Measurements from ENCODE around the gene TACR1. TPM values are rescaled to one million over a fixed set of nuclear protein-coding genes. Genes with fewer than 3 reads are reported as not detected.
"Not testable (repeated sequence)": the region's sequence is repeated elsewhere in the genome, so short reads cannot be mapped to it uniquely, and the experiment has no call there.

Gene TACR1
- polyA plus RNA-seq, 1 donor from 2014 or later = 0.78 TPM

GRCh38 chr2:75058427-75058826 lies 140.9 kb downstream of the TACR1 start:
- Histone ChIP-seq H4K20me1 (ENCODE audit: insufficient read depth) (no peaks in the 10 kb centered on the region), H3K9me3 (ENCODE audit: low read length) (no peaks in the 10 kb centered on the region), H3K79me2 (replicated peaks; ENCODE audit: insufficient read depth, low read length) (no peaks in the 10 kb centered on the region), H3K4me3 (ENCODE audit: low read length) (no peak overlapping the region), H3K27me3 (ENCODE audit: insufficient read depth, low read depth, low read length) (no peaks in the 10 kb centered on the region), H3K36me3 (ENCODE audit: insufficient read depth, low read length) (no peaks in the 10 kb centered on the region), H3K9me2 (ENCODE audit: insufficient read depth, low read length) (no peaks in the 10 kb centered on the region), H2AFZ (ENCODE audit: low read depth, low read length) (no peak overlapping the region), H3K9ac (ENCODE audit: low read length) (no peak overlapping the region), H3K27ac (ENCODE audit: low read length) (no peak overlapping the region), H3K4me2 (ENCODE audit: low read length) (no peak overlapping the region), H3F3A (ENCODE audit: insufficient read depth, low read length, poor library complexity, severe bottlenecking) (no peaks in the 10 kb centered on the region)
- no peak for TF ChIP-seq TAF1 (IDR thresholded peaks at IDR 0.05; ENCODE audit: low read depth)
- TF ChIP-seq EZH2 (IDR thresholded peaks at IDR 0.05; ENCODE audit: borderline replicate concordance, insufficient read depth, low read length, poor library complexity, severe bottlenecking) = no peak
- no peak for TF ChIP-seq POLR2AphosphoS5 (IDR thresholded peaks at IDR 0.05)
- TF ChIP-seq SMC3 (conservative IDR thresholded peaks at IDR 0.05; ENCODE audit: poor library complexity) = no peak
- TF ChIP-seq, protein P1, sequence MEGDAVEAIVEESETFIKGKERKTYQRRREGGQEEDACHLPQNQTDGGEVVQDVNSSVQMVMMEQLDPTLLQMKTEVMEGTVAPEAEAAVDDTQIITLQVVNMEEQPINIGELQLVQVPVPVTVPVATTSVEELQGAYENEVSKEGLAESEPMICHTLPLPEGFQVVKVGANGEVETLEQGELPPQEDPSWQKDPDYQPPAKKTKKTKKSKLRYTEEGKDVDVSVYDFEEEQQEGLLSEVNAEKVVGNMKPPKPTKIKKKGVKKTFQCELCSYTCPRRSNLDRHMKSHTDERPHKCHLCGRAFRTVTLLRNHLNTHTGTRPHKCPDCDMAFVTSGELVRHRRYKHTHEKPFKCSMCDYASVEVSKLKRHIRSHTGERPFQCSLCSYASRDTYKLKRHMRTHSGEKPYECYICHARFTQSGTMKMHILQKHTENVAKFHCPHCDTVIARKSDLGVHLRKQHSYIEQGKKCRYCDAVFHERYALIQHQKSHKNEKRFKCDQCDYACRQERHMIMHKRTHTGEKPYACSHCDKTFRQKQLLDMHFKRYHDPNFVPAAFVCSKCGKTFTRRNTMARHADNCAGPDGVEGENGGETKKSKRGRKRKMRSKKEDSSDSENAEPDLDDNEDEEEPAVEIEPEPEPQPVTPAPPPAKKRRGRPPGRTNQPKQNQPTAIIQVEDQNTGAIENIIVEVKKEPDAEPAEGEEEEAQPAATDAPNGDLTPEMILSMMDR (IDR thresholded peaks at IDR 0.05; ENCODE audit: poor library complexity, severe bottlenecking) = no peak
- TF ChIP-seq RAD21 (conservative IDR thresholded peaks at IDR 0.05) = no peak
- TF ChIP-seq EP300 (conservative IDR thresholded peaks at IDR 0.05; ENCODE audit: poor library complexity, severe bottlenecking) = no peak
- TF ChIP-seq, protein P2, sequence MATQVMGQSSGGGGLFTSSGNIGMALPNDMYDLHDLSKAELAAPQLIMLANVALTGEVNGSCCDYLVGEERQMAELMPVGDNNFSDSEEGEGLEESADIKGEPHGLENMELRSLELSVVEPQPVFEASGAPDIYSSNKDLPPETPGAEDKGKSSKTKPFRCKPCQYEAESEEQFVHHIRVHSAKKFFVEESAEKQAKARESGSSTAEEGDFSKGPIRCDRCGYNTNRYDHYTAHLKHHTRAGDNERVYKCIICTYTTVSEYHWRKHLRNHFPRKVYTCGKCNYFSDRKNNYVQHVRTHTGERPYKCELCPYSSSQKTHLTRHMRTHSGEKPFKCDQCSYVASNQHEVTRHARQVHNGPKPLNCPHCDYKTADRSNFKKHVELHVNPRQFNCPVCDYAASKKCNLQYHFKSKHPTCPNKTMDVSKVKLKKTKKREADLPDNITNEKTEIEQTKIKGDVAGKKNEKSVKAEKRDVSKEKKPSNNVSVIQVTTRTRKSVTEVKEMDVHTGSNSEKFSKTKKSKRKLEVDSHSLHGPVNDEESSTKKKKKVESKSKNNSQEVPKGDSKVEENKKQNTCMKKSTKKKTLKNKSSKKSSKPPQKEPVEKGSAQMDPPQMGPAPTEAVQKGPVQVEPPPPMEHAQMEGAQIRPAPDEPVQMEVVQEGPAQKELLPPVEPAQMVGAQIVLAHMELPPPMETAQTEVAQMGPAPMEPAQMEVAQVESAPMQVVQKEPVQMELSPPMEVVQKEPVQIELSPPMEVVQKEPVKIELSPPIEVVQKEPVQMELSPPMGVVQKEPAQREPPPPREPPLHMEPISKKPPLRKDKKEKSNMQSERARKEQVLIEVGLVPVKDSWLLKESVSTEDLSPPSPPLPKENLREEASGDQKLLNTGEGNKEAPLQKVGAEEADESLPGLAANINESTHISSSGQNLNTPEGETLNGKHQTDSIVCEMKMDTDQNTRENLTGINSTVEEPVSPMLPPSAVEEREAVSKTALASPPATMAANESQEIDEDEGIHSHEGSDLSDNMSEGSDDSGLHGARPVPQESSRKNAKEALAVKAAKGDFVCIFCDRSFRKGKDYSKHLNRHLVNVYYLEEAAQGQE (IDR thresholded peaks at IDR 0.05; ENCODE audit: borderline replicate concordance) = no peak
- TF ChIP-seq MXI1 (conservative IDR thresholded peaks at IDR 0.05; ENCODE audit: poor library complexity, severe bottlenecking) = no peak

DNA sequence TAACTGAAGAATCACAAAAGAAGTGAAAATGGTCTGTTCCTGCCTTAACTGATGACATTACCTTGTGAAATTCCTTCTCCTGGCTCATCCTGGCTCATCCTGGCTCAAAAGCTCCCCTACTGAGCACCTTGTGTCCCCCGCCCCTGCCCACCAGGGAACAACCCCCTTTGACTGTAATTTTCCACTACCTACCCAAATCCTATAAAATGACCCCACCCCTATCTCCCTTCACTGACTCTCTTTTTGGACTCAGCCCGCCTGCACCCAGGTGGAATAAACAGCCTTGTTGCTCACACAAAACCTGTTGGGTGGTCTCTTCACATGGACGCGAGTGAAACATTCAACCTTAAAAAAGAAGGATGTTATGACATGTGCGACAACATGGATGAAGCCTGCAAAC lies 142.2 kb downstream of the TACR1 start:
- H3K9ac ChIP-seq (ENCODE audit: low read length); H3K79me2 ChIP-seq (replicated peaks; ENCODE audit: insufficient read depth, low read length); H3K4me2 ChIP-seq (ENCODE audit: low read length); H3K27me3 ChIP-seq (ENCODE audit: insufficient read depth, low read depth, low read length); H3K27ac ChIP-seq (ENCODE audit: low read length); H3F3A ChIP-seq (ENCODE audit: insufficient read depth, low read length, poor library complexity, severe bottlenecking); H2AFZ ChIP-seq (ENCODE audit: low read depth, low read length); H3K36me3 ChIP-seq (ENCODE audit: insufficient read depth, low read length); H3K9me3 ChIP-seq (ENCODE audit: low read length); H3K9me2 ChIP-seq (ENCODE audit: insufficient read depth, low read length); H3K4me3 ChIP-seq (ENCODE audit: low read length); H4K20me1 ChIP-seq (ENCODE audit: insufficient read depth): not testable (repeated sequence)
